Measurements from ENCODE around the gene GGA3. TPM values are rescaled to one million over a fixed set of nuclear protein-coding genes. Genes with fewer than 3 reads are reported as not detected.
A peak's percentile ranks its signal among the peaks of the same experiment; 100 is the strongest.

The GGA3 gene
- total RNA-seq, 1 donor from 2014 or later = 64.4 TPM

DNA sequence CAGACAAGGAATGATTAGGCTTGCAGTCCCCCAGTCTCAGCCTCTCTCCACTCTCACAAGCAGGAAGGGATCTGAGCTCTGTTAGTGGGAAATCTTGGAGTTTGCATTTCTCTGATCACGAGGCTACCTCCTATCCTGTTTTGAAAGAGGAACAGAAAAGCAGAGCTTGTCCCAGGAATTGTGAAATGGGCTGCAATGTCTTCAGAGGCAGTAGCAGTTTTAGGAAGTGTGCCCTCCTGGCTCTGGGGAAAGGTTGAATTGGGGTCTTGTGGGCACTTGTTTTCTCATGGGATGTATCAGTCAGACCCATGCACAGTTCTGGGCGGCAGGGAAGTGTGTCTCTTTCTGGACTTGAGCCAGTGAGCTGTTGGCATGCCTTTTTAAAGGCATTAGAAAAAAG is 33.1 kb downstream of the GGA3 start:
- H3K27me3 Mint-ChIP-seq = no peaks in the 10 kb centered on the region
- H3K36me3 Mint-ChIP-seq = peaks cover 5% of the 10 kb centered on the region
- H3K9me3 Mint-ChIP-seq = no peaks in the 10 kb centered on the region
- no peak overlapping the region for H3K4me3 Mint-ChIP-seq
- no peak for DNase-seq (ENCODE audit: extremely low spot score, unreplicated experiment)
- no peak for TF ChIP-seq CTCF (conservative IDR thresholded peaks at IDR 0.05)
- H3K27ac Mint-ChIP-seq = no peak overlapping the region
- no peaks in the 10 kb centered on the region for H3K4me1 Mint-ChIP-seq (ENCODE audit: unreplicated experiment)

DNA sequence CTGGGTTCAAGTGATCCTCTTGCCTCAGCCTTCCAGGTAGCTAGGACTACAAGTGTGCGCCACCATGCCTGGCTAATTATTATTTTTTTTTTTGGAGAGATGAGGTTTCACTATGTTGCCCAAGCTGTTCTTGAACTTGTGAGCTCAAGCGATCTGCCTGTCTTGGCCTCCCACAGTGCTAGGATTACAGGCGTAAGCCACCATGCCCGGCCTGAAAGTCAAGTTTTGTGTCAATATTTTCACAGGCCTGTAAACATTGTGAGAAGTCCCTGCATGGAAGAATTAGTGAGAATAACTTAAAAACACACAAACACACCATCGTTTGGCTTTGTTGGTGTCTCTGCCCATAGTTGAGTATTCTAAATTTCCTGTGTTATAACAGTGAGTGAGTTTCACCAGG is 33.7 kb downstream of the GGA3 start:
- no peak for TF ChIP-seq CTCF (conservative IDR thresholded peaks at IDR 0.05)
- Mint-ChIP-seq H3K4me1 (ENCODE audit: unreplicated experiment) (no peaks in the 10 kb centered on the region), H3K9me3 (no peaks in the 10 kb centered on the region), H3K36me3 (peaks cover 5% of the 10 kb centered on the region), H3K27me3 (no peaks in the 10 kb centered on the region), H3K27ac (peak overlapping the region; percentile 31), H3K4me3 (no peak overlapping the region)
- no peak for DNase-seq (ENCODE audit: extremely low spot score, unreplicated experiment)

DNA sequence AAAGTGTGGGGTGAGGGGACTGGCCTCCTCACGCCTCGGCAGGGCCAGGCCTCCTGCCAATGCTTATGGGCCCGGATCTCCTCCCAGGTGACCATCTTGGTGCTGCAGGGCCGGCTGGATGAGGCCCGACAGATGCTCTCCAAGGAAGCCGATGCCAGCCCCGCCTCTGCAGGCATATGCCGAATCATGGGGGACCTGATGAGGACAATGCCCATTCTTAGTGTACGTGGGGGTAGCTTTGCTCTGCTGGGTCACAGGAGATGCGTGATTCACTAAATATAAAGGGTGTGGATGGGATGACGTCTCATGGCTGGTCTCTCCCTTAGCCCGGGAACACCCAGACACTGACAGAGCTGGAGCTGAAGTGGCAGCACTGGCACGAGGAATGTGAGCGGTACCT is 36.4 kb downstream of the GGA3 start:
- Mint-ChIP-seq H3K27me3 (no peaks in the 10 kb centered on the region), H3K27ac (no peak overlapping the region), H3K4me1 (ENCODE audit: unreplicated experiment) (no peaks in the 10 kb centered on the region), H3K9me3 (no peaks in the 10 kb centered on the region), H3K36me3 (peaks cover 6% of the 10 kb centered on the region), H3K4me3 (no peak overlapping the region)
- no peak for TF ChIP-seq CTCF (conservative IDR thresholded peaks at IDR 0.05)
- no peak for DNase-seq (ENCODE audit: extremely low spot score, unreplicated experiment)

- Mint-ChIP-seq H3K27ac (no peak overlapping the region), H3K36me3 (peaks cover 15% of the 10 kb centered on the region), H3K27me3 (no peaks in the 10 kb centered on the region), H3K9me3 (no peaks in the 10 kb centered on the region), H3K4me1 (ENCODE audit: unreplicated experiment) (no peaks in the 10 kb centered on the region), H3K4me3 (no peak overlapping the region)
- TF ChIP-seq CTCF (conservative IDR thresholded peaks at IDR 0.05) = no peak
- no peak for DNase-seq (ENCODE audit: extremely low spot score, unreplicated experiment)
Measured at GRCh38 chr17:75219815-75220214, 41.6 kb downstream of the GGA3 start.

GRCh38 chr17:75218131-75218530 is 43.3 kb downstream of the GGA3 start:
- no peaks in the 10 kb centered on the region for H3K27me3 Mint-ChIP-seq
- H3K27ac Mint-ChIP-seq = no peak overlapping the region
- H3K9me3 Mint-ChIP-seq = no peaks in the 10 kb centered on the region
- DNase-seq (ENCODE audit: extremely low spot score, unreplicated experiment) = no peak
- H3K36me3 Mint-ChIP-seq = peaks cover 15% of the 10 kb centered on the region
- no peaks in the 10 kb centered on the region for H3K4me1 Mint-ChIP-seq (ENCODE audit: unreplicated experiment)
- no peak overlapping the region for H3K4me3 Mint-ChIP-seq
- TF ChIP-seq CTCF (conservative IDR thresholded peaks at IDR 0.05) = no peak

DNA sequence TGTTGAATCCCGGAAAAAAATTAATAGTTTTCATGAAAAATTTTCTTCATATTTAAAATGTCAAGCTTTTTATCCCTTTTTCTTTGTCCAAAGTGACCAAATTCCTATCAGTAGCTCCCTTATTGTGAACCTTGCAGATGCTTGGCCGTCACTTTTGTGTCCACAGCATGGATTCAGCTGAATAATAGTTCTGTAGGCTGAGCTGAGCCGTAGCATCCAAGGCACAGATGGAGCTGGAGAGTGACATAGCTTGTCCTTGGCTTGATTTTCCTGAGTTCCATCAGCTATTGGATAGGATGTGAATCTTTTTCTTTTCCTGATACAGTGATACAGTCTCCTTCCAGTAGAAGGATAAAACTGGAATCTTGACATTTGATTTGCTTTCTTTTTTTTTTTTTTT is 52.3 kb downstream of the GGA3 start:
- no peaks in the 10 kb centered on the region for H3K9me3 Mint-ChIP-seq
- H3K27ac Mint-ChIP-seq = no peak overlapping the region
- no peak for TF ChIP-seq CTCF (conservative IDR thresholded peaks at IDR 0.05)
- no peaks in the 10 kb centered on the region for H3K27me3 Mint-ChIP-seq
- DNase-seq (ENCODE audit: extremely low spot score, unreplicated experiment) = no peak
- peaks cover 7% of the 10 kb centered on the region for H3K4me1 Mint-ChIP-seq (ENCODE audit: unreplicated experiment)
- peaks cover 10% of the 10 kb centered on the region for H3K36me3 Mint-ChIP-seq
- no peak overlapping the region for H3K4me3 Mint-ChIP-seq
